ENCODE measurements around the gene DERA.
"Not testable (repeated sequence)": the region's sequence is repeated elsewhere in the genome, so short reads cannot be mapped to it uniquely, and the experiment has no call there.

Gene DERA

DNA sequence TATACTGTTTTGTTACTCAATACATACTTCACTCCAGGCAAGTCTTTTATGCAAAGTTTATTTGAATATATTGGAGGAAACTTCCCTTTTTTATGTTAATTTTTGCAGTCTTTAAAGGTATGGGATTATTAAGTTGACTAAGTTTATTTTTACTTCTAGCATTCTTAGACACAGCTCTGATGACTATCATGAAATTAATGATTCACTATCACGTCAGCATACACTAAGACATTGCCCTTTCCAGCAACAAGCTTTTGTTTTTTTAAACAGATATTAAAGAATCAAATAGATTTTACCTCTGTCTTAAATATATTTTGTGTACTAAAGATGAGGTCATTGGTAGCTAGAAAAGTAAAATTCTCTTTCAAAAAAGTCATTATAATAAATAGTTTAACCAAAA lies 52.1 kb downstream of the DERA start:
- DNase-seq (ENCODE audit: low read depth) = no peak

DNA sequence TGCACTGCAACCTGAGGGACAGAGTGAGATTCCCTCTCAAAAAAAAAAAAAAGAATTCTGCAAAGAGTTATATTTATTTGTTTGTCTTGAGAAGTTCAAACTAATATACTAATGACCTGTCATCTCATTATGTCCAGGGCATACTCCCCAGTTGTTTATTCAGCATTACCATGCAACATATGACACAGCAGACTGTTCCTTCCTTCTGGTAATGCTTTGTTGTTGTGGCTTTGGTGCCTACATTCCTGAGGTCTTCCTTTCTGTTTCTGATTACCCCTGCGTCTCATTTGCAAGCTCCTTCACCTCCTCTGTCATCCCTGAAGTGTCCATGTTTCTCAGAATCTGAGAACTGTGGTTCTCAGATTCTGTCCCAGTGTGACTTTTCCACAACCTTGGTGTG lies 55.3 kb downstream of the DERA start:
- no peak for DNase-seq (ENCODE audit: low read depth)

DNA sequence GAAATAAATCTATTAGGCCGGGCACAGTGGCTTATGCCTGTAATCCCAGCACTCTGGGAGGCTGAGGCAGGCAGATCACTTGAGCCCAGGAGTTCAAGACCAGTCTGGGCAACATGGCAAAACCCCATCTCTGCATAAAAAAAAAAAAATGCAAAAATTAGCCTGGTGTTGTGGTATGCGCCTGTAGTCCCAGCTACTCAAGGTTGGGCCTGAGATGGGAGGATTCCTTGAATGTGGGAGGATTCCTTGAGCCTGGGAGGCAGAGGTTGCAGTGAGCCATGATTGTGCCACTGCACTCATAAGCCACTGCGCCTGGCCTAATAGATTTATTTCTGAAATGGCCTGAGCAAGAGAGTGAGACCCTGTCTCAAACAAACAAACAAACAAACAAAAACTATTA lies 55.9 kb downstream of the DERA start:
- not testable (repeated sequence) for DNase-seq (ENCODE audit: low read depth)

DNA sequence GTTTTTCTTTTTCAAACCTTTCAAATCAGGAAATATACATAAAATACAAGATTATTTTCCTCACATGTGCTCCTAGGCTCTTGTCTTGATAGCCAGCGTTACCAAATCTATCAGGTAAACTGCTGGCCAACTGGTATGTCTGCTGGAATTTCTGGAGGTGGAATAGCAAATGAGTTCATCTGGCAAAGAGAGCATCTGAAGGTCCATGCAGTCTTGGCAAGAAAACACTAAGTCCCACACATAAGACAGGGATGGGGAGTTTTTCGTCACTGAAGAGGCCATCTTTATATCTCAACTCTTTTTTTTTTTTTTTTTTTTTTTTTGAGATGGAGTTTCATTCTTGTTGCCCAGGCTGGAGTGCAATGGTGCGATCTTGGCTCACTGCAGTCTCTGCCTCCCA lies 60.1 kb downstream of the DERA start:
- DNase-seq (ENCODE audit: low read depth) = no peak

DNA sequence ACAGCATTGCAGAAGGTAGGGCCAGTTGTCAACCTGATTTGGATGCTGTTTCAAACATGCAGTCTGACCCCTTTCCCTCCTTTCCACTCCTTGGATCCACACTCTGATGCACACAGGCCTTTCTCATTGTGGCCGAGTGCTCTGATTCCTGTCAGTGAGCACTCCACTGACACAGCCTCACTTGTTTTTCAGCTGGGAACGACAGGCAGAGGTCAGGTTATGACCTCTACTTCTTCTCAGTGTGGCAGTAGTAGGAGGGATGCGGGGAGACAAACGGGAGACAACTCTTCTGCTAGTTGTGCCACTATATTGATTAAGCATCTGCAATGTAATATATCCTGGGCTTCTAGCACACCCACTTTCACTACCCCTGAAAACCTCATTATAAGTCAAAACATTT lies 61.8 kb downstream of the DERA start:
- no peak for DNase-seq (ENCODE audit: low read depth)

DNA sequence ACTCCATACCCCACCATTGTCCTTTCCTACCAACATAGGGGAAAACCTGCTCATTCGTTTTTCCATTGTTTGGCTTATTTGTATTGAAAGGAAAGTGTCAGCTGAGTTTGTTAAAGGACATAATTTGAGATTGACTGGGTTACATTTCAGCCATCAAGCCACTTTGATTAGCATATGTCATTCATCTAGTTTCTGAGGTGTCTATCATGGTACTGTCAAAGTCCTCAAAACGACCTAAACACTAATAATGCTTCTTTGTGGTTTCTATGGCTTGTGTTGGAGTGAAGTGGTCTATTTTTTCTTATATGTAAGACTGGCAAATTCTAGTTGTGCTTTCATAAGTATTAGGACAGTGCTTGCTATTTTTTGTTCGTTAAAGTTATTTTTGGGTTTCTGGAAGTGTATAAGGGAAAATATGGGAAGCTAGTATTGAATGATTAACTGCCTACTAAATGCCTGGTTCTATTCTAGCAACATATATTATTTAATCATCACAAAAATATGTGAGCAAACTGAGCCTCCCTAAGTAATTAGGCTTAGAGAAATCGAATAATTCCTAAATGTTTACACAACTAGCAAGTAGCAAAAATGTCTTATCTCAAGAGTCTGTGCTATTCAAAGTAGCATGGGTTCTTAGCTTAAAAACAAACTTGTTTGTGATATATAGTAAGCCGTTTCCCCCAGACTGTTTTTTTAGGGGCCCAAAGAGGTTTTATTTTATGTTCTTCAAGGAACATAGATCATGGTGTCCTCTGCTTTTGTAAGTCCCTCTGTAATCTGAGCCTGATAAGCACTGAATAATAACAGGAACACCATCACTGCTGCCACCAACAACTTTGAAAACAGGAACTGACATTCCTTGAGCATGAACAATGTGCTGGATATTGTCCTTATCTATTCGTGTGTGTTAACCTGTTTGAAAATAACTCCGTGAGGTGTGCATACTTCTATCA lies 67.1 kb downstream of the DERA start:
- DNase-seq (ENCODE audit: low read depth) = no peak

DNA sequence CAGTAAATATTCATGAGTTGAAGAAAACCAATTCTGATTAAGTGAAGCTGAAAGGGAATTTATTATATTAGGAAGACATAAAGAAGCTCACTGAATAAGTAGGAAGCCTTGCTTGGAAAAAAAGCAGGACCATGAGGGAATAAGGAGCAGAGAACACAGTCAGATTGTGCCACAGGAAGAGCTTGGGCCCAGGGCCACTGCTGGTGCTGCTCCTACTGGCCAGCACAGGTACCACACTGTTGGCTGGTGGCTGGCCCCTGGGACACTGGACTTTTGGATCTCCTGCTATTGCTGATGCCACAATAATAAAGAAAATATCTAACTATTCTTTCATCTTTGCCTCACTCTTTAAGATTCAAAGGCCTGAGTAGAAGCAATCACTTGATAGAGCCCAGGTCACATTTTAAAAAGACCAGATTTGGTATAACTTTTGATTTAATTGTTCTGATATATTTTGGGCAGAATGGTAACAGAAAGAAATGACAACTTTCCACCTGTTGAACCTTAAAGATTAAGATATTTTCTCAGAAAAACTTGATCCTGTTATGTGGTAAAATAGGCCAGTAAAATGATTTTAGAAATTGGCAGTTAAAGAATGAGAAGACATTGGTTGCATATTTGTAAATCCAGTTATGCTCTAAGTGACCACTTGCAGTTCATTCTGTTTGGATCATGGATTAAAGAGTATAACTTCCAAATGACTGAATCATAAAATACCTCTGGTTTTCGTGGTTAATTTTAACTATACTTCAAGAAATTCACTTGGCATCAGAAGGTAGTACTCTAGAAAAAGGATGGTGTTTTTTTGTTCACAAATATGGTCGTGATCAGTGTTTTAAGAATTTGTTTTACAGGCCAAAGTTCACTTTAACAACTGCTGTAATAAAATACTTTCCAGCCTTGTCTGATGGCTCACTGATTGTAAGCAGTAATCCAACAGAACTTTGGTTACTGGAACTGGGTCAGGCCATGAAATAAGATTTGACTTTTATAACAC lies 68.3 kb downstream of the DERA start:
- DNase-seq (ENCODE audit: low read depth) = no peak

DNA sequence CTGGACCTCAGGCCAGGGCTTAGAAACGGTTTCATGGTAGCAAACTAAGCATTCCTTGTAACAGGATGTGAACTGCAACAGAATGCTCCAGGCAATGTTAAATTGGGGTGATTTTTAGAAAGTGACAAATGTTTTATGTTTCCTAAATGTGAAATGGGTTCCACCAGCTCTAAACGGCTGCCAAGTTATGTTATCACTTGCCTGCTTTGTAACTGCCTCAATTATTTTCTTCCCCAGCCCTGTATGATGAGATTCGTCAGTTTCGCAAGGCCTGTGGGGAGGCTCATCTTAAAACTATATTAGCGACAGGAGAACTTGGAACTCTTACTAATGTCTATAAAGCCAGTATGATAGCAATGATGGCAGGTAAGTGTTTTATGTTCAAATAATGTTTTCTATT lies 70.9 kb downstream of the DERA start:
- no peak for DNase-seq (ENCODE audit: low read depth)

DNA sequence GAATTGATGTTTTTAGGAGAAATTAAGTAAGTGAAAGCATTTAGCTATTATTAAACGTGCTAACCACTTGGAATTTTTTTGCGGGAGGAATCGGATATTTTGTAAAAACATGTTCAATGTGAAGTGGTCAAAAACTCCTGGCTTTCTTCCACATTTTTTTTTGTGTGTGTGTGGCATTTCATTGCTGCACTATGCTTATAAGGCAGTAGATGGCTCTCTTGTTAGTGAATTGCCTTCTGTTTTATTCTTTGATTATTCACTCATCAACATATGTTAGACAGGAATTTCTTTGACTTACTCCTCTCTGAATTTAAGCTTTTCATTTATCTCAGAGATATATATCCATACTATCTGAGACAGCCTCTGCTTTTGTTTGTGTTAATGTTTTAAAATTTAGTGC lies 71.3 kb downstream of the DERA start:
- no peak for DNase-seq (ENCODE audit: low read depth)

DNA sequence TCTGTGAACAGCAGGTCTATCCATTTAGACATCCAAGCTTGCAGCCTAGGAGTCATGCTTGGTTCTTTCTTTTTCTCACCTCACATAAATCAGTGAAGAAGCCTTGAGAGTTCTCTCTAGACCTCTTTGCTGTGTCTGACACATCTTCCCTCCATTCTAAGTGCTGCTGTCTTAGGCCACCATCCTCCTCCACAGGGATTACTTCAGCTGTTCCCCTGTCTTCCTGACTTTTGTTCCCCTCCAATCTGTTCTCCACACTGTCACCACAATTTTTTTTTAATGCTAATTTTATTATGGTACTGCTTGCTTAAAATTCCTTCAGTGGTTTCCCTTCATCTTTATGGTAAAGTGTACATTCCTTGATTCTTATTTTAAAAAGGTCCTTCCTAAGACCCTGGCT lies 71.8 kb downstream of the DERA start:
- DNase-seq (ENCODE audit: low read depth) = no peak

DNA sequence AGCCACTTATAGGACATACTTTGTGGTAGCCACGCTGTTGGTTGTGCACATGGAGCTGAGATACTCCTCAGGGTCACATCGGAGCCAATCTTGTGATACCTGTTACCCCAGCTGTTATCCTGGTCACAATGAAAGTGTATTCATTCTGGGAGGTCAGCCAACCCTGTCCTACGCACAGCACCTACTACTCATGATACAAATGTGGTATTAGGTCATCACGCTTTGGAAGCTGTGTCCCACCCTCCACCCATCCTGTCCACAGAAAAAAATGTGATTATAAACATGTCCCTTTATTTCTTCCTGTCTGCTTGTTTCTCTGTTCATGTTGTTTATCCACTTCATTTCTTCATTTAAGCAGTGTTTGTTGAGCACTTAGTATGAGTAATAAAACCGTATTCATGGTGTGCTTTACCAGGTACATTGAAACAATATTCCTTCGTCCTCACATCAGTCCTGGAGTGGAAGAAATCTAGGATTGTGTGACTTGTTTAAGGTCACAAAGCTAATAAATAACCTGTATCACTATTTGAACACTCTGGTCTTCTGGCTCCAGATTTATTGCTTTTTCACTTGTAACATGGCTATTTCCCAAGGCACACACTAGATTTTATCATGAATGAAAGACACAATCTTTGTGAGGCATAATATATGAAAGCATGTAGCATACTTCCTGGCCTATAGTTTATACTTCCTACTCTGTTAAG lies 73.1 kb downstream of the DERA start:
- DNase-seq (ENCODE audit: low read depth) = no peak

DNA sequence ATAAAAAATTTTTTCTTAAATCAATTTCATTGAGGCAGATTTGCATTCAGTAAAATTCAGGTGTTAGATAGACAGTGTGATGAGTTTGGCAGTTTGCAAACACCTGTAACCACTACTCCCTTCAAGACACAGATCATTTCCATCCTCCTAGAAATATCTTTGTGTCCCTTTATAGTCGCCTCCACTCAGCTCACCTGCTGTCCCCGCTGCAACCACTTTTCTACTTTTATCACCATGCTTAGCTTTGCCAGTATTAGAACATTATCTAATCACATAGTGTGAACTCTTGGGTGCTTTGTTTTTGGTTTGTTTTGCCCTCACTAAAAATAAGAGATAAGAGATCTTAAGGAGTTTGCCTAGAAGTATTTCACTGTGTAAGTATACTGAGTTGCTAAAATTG lies 73.8 kb downstream of the DERA start:
- DNase-seq (ENCODE audit: low read depth) = no peak

DNA sequence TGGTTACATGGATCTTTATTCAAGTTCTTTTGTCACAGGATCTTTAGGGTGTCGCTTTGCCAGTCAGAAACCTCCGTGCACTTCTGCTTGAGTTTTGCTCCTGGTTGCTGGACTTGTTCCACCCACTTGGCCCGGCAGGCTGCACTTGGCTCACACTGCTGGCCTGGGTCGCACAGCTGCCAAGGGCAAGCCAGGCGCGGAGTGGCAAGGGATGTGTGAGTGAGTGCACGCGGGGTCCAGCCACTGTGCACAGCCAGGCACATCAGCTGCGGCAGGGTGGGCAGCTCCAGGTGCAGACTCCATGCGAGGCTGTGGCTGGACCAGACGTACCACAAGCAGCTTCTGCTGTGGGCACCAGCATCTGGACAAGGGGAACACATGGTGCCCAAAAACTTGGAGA lies 76.6 kb downstream of the DERA start:
- DNase-seq (ENCODE audit: low read depth) = no peak

DNA sequence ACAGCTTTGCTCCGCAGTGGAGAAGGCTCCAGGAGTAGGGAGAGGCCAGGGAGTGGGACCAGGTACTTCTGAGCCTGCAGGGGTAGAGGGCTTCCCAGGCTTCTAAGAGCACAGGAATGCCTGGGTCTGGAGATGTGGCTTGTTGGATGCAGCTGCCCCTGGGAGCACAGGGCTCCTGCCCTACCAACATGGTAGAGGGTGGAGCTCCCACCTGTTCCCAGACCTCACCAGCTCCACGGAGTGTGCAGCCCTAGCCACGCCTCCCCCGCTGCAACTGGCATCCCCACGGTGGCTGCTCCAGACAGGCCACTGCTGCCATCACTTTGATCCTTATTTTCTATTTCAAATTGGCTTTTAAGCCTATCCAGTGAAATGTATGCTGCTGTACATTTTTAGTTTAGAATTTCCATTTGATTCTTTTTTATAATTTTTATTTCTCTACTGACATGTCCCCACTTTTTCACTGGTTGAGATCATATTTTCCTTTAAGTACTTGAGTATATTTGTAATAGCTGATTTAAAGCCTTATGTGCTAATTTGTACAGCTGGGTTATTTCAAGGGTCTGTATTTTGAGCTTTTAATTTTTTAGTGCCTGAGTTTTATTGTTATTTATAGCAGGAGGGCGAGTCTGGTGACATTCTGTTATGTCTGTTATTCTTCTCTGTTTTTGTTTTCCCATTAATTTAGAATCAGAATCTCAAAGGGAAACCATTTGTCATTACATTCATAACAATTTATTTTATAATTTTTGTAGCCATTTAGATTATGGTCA lies 78.0 kb downstream of the DERA start:
- DNase-seq (ENCODE audit: low read depth) = no peak

DNA sequence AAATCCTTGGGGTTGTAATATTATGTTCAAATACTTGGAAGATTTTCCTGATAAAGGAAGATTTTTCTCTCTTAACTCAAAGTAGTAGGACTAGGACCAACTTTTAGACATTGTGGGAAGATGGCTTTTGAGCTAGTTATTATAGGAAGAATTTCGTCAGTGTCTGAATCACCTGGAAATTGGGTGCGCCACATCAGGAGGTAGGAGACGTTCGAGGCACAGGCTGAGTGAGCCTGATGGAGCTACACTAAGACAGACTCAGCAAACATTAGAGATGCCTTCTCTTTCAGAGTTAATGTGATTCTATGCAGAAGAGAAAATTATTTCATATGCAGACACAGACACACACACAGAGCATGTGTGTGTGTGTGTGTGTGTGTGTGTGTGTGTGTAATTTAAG lies 84.7 kb downstream of the DERA start:
- no peak for DNase-seq (ENCODE audit: low read depth)

DNA sequence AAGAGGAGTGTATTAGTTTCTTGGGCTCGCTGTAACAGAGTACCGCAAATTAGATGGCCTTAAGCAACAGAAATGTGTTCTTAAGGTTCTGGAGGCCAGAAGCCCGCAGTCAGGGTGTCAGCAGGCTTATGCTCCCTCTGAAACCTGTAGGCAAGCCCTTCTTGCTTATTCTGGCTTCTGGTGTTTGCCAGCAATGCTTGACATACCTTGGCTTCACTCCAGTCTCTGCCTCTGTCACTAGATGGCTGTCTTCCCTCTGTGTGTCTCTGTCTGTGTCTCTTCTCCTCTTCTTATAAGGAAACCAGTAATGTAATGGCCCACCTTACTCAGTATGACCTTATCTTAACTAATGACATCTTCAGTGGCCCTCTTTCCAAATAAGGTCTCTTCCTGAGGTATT lies 85.1 kb downstream of the DERA start:
- no peak for DNase-seq (ENCODE audit: low read depth)

DNA sequence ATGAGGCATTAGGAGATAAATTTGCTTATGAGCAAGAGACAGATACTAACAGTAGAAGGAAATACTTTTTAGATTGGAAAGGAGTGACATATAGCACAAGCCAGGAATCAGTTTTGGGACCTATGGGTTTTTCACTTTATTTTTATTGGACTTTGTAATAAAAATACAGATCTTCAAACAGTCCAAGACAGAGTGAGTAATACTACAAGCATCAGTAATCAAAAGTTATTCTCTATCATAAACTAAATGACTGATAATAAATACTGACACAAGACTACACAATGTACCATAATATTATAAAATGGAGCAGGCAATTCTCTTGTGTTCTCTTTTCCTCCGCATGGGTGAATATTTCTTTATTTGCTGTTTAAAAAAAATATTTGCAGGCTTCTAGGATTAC lies 85.8 kb downstream of the DERA start:
- DNase-seq (ENCODE audit: low read depth) = no peak

DNA sequence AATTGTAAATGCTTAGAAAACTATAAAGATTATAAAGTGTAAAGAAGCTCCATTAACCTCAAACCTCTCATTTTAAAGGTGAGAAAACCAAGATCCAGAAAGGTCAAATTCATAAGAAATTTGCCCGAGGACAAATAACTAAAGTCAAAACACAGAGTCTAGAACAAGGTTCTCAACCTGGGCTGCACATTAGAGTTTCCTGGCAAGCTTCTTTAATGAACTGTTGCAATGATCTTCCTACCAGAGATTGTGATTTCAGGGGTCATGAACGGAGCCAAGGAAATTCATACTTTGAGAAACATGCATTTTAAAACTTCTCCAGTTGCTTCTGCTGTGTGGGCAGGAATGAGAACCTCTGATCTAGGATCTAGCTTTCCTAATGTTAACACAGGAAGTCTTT lies 86.8 kb downstream of the DERA start:
- no peak for DNase-seq (ENCODE audit: low read depth)

DNA sequence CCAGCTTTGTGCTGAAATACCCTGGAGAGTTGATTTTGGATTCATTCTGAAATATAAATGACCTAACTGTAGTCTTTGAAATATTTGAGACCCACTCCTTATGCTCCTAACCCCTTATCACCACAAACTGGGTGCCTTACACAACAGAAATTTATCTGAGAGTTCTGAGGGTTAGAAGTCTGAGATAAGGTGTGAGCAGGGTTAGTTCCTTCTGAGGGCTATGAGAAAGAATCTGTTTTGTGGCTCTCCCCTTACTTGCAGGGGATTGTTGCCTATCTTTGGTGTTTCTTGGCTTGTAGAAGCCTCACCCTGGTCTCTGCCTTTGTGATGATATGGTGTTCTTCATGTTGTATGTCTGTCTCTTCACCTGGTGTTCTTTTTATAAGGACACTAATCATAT lies 91.7 kb downstream of the DERA start:
- DNase-seq (ENCODE audit: low read depth) = no peak

DNA sequence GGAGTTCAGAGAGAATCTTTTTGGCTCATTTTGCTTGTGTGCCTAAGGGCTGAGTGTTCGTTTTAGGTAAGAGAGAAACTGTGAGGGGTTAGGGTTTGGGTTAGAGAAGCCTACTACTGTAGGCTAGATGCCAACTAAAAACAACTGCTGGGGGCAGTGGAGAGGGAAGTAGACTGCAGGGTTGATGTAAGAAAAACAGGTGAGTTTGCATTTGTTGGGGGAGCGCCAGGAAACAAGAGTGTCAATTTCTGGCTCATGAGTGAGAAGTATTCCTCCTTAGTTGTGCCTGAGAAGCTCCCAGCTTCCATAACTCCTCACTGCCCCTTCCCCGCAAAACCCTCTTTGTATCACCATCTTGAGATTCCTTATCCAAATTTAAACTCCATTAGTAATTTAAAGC lies 92.3 kb downstream of the DERA start:
- DNase-seq (ENCODE audit: low read depth) = no peak

DNA sequence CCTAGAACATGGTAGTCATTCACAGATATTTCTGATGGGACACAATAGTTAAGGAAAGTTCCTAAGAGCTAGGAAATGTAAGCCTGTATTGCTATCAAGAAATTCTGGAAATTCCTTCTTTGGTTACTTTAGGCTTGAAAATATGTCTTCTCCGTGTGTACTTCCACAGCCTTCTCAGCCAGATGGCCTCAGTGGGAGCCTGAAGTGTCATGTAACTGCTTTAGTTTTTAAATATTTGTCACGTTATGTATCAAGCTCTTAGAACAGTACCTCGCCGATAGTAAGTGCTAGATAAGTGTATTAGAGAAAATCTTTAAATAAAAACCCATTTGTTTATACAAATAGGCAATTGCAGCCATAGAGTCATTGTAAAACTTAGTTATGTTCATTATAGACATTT lies 95.6 kb downstream of the DERA start:
- no peak for DNase-seq (ENCODE audit: low read depth)

DNA sequence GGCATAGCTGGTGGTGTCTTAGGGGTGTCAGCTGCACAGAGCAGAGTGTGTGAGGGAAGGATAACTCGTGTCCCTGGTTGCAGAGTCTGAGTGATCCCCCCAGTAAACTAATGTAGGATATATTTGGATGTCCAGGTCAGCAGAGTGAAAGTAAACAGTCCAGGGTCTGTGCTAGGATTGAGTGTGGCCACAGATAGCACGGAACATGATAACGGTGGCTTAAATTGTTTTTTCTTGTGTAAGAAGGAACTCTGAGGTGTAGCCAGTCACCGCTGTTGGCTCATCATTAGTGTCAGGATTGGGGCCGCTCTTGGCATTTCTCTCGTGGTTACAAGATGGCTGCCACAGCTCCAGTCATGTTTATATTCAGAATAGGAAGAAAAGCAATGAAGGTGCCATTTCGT lies 97.3 kb downstream of the DERA start:
- DNase-seq (ENCODE audit: low read depth) = no peak

All from stimulated activated CD8-positive, alpha-beta memory T cell treated with anti-CD3 and anti-CD28 coated beads, Interleukin-15, amount 100 ng/mL, for 24 hours (primary cell).